SK-N-DZ (cell line): Measurements from ENCODE around the gene CRYL1.
"Not testable (repeated sequence)": the region's sequence is repeated elsewhere in the genome, so short reads cannot be mapped to it uniquely, and the experiment has no call there.

Experiments used
- DNase-seq: peaks from one replicate; pipeline ENCODE4 v3.0.0-alpha.2; 2015; ENCODE audit warnings: low spot score

The CRYL1 gene

GRCh38 chr13:20460761-20461160 is 64.9 kb downstream of the CRYL1 start:
- DNase-seq = no peak

- no peak for DNase-seq
These were observed 68.0 kb downstream of the CRYL1 start for GRCh38 chr13:20457670-20458069.

- DNase-seq = no peak
These were observed 68.9 kb downstream of the CRYL1 start for GRCh38 chr13:20456737-20457136.

GRCh38 chr13:20451397-20451796 is 74.3 kb downstream of the CRYL1 start:
- no peak for DNase-seq

- no peak for DNase-seq
These were observed 77.2 kb downstream of the CRYL1 start for GRCh38 chr13:20448470-20448869.

GRCh38 chr13:20446900-20447299 is 78.8 kb downstream of the CRYL1 start:
- DNase-seq = no peak

GRCh38 chr13:20446405-20446804 is 79.3 kb downstream of the CRYL1 start:
- no peak for DNase-seq

GRCh38 chr13:20442798-20443381 is 82.8 kb downstream of the CRYL1 start:
- no peak for DNase-seq

GRCh38 chr13:20442375-20442774 is 83.3 kb downstream of the CRYL1 start:
- DNase-seq = no peak

GRCh38 chr13:20441879-20442278 is 83.8 kb downstream of the CRYL1 start:
- DNase-seq = no peak

- no peak for DNase-seq
These were observed 84.6 kb downstream of the CRYL1 start for GRCh38 chr13:20441056-20441455.

GRCh38 chr13:20439261-20439660 is 86.4 kb downstream of the CRYL1 start:
- DNase-seq = no peak

GRCh38 chr13:20438801-20439200 is 86.9 kb downstream of the CRYL1 start:
- no peak for DNase-seq

- DNase-seq = no peak
These were observed 89.2 kb downstream of the CRYL1 start for GRCh38 chr13:20436505-20436904.

- no peak for DNase-seq
These were observed 89.9 kb downstream of the CRYL1 start for GRCh38 chr13:20435616-20436368.

- not testable (repeated sequence) for DNase-seq
These were observed 91.4 kb downstream of the CRYL1 start for GRCh38 chr13:20434210-20434609.

- DNase-seq = no peak
These were observed 93.8 kb downstream of the CRYL1 start for GRCh38 chr13:20431687-20432384.

- DNase-seq = no peak
These were observed 94.6 kb downstream of the CRYL1 start for GRCh38 chr13:20431080-20431479.

GRCh38 chr13:20430296-20430695 is 95.4 kb downstream of the CRYL1 start:
- DNase-seq = no peak

- no peak for DNase-seq
These were observed 96.0 kb downstream of the CRYL1 start for GRCh38 chr13:20429682-20430081.

GRCh38 chr13:20428666-20429644 is 96.7 kb downstream of the CRYL1 start:
- no peak for DNase-seq
